Testis (tissue), 3 donors: ENCODE data around the gene MAPKAP1. TPM values are rescaled to one million over a fixed set of nuclear protein-coding genes. Genes with fewer than 3 reads are reported as not detected.

Experiments used
- DNase-seq: peaks from one replicate; pipeline ENCODE4 v3.0.0-alpha.2; 2019
- H3K27ac ChIP-seq, 2 donors: fragments of 200-600 bp; sonication (generic); one replicate each; pipeline ENCODE4 v1.5.1; 2019
- H3K27me3 ChIP-seq: fragments of 200-600 bp; sonication (generic); one replicate; pipeline ENCODE4 v1.5.1; 2019
- H3K36me3 ChIP-seq: fragments of 200-600 bp; sonication (generic); one replicate; pipeline ENCODE4 v1.5.1; 2017; ENCODE audit warnings: low read depth; ENCODE audit errors: missing control alignments
- H3K4me1 ChIP-seq: fragments of 200-600 bp; sonication (generic); one replicate; pipeline ENCODE4 v1.5.1; 2019
- H3K4me3 ChIP-seq, 2 donors: fragments of 200-600 bp; sonication (generic); one replicate each; pipeline ENCODE4 v1.5.1; 2017 to 2019
- H3K9me3 ChIP-seq: fragments of 200-600 bp; sonication (generic); one replicate; pipeline ENCODE4 v1.5.1; 2017
- POLR2A ChIP-seq: fragments of 450-650 bp; IDR thresholded peaks from one replicate; pipeline ENCODE4 v1.6.1; 2017; ENCODE audit warnings: antibody characterized with exemption, mild to moderate bottlenecking, moderate library complexity
- WGBS, 2 donors: methylation state at CpG; one replicate each; pipeline ENCODE4 v1.1.5; 2018; 5-methylcytosine and 5-hydroxymethylcytosine counted together
- intact Hi-C: fragments of 100-400 bp; cut with DNase I; formaldehyde crosslinking; loops from one replicate; pipeline ENCODE4 v1.15.1; 2023; ENCODE audit warnings: low total_unique reads
- polyA plus RNA-seq: library from polyadenylated mRNA; stranded (reverse); fragments of 350-450 nt; fragmentation: Illumina TruSeq; extraction: RNeasy Lipid Tissue Mini Kit (QIAGEN cat#74804); gene quantifications from one replicate; pipeline ENCODE4 v1.2.3, GENCODE V29; 2014; ENCODE audit warnings: low read depth, low replicate concordance; ENCODE audit not compliant: insufficient read depth
- small RNA-seq, 2 donors: library from RNA; depleted of rRNA; stranded (forward); fragments of <200 nt; gene quantifications; one replicate each; pipeline ENCODE3, GENCODE V24; 2016
- total RNA-seq, 2 donors: library from RNA; depleted of rRNA; stranded (reverse); fragments of >200 nt; gene quantifications; one replicate each; pipeline ENCODE4 v1.2.3, GENCODE V29; 2016
- TF ChIP-seq, protein P1 (sequence below), 3 experiments: fragments of 450-650 bp in 2 of 3; fragments of 200-600 bp in 1 of 3; sonication (generic) in 1 of 3; IDR thresholded peaks; one replicate each; pipeline ENCODE4 v1.5.1; 2016 to 2019; ENCODE audit warnings: antibody characterized with exemption in 3 of 3, mild to moderate bottlenecking in 2 of 3, moderate library complexity in 1 of 3

MAPKAP1 gene
- total and polyA plus RNA-seq, 3 donors from 2014 or later = 112 to 135 (median 115) TPM

DNA sequence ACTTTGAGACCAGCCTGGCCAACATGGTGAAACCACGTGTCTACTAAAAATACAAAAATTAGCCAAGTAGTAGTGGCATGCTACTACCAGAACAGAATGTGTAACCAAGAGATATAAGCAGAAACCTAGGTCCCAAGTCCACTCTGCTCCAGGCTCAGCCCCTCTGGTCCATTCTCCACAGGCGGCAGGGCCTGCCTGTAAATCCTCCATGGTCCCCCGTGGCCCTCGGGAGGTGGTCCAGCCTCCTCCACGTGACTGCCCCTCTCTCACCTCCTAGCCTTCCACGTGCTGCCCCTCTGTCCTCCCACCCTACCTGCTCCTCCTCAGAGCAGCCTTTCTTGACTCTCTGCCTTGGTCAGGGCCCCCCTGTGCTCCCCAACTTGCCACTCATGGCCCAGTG lies 318.0 kb downstream of the MAPKAP1 start:
- Histone ChIP-seq H3K36me3 (no peaks in the 10 kb centered on the region), H3K4me3 (no peak overlapping the region), H3K9me3 (no peaks in the 10 kb centered on the region), H3K27me3 (no peaks in the 10 kb centered on the region), H3K4me1 (no peaks in the 10 kb centered on the region), H3K27ac (no peak overlapping the region)
- DNase-seq = no peak
- TF ChIP-seq POLR2A = no peak
- TF ChIP-seq, protein P1, sequence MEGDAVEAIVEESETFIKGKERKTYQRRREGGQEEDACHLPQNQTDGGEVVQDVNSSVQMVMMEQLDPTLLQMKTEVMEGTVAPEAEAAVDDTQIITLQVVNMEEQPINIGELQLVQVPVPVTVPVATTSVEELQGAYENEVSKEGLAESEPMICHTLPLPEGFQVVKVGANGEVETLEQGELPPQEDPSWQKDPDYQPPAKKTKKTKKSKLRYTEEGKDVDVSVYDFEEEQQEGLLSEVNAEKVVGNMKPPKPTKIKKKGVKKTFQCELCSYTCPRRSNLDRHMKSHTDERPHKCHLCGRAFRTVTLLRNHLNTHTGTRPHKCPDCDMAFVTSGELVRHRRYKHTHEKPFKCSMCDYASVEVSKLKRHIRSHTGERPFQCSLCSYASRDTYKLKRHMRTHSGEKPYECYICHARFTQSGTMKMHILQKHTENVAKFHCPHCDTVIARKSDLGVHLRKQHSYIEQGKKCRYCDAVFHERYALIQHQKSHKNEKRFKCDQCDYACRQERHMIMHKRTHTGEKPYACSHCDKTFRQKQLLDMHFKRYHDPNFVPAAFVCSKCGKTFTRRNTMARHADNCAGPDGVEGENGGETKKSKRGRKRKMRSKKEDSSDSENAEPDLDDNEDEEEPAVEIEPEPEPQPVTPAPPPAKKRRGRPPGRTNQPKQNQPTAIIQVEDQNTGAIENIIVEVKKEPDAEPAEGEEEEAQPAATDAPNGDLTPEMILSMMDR (IDR thresholded peaks at IDR 0.05) = no peak
- WGBS, 2 donors = 60 to 67% methylated on average over 6 of the region's 6 CpGs
- intact Hi-C loops = no loop called here

DNA sequence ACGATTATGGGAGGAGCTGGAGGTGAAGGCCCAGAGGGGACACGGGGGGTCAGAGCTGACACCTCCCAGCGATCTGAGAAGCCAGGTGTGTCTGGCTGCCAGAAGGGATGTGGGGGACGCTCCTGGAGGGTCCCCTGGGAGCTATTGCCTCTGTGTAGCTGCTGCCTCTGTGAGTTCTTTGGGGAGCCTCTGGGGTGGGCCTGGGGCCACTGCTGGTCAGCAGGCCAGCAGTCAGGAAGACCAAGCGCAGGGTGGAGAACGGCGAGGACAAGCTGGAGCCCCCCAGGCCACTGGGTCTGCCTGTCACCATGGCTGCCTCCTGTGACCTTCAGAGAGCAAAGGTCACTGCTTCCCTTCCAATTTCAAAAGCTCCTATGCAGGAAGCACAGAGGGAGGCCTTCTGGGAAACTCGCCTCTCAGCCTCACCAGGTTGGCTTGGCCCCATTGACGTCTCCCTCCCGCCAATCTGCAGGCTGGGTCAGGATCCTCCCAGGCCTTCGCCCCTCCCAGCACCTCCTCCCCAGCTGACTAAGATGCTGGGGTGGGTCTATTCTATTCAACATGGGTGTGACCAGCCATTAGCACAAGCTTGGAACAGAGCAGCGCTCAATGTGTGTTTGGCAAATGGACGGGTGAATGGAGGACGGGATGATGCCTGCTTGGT lies 319.0 kb downstream of the MAPKAP1 start:
- Histone ChIP-seq H3K27ac (no peak overlapping the region), H3K4me1 (no peaks in the 10 kb centered on the region), H3K27me3 (no peaks in the 10 kb centered on the region), H3K36me3 (no peaks in the 10 kb centered on the region), H3K9me3 (no peaks in the 10 kb centered on the region), H3K4me3 (no peak overlapping the region)
- intact Hi-C loops = no loop called here
- TF ChIP-seq, protein P1 (IDR thresholded peaks at IDR 0.05) = no peak
- no peak for TF ChIP-seq POLR2A
- 91 to 93% methylated on average over 14 of the region's 14 CpGs for WGBS, 2 donors
- no peak for DNase-seq

Small RNA genes within 50 kb of the gene (small RNA-seq; reads per million reads assigned to genes)
- 0 reads per million in 2 donors for gene RF00017

Other genes starting within 250 kb of the MAPKAP1 start
- 10 to 100 TPM; 48.0 to 56.1 TPM for gene PBX3, start 40.2 kb upstream of the MAPKAP1 start, total RNA-seq
- gene PBX3, start 40.2 kb upstream of the MAPKAP1 start, polyA plus RNA-seq = 21.0 TPM